ENCODE results near the gene SPIRE1.

DNA sequence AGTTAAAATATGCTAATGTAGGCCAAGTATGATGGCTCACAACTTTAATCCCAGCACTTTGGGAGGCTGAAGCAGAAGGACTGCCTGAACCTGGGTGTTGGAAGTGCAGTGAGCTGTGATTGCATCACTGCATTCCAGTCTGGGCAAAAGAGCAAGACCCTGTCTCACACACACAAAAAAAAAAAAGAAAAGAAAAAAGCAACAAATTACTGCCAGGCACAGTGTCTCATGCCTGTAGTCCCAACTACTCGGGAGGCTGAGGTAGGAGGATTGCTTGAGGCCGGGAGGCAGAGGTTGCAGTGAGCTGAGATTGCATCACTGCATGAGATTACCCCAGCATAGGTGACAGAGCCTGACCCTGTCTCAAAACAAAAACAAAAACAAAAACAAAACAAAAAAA, 139.6 kb downstream of the SPIRE1 start:
- TF ChIP-seq CTCF (IDR thresholded peaks at IDR 0.05), result no peak
- TF ChIP-seq POLR2A (IDR thresholded peaks at IDR 0.05), result no peak
